Muscle layer of colon (tissue), 2 donors: ENCODE data around the gene WNK2.

Experiments
- H3K27ac ChIP-seq: one replicate; pipeline ENCODE4 v1.7.0; 2013; ENCODE audit warnings: low read depth, mild to moderate bottlenecking, low read length, moderate library complexity
- H3K27me3 ChIP-seq, 2 donors: one replicate each; pipeline ENCODE4 v1.7.0; 2013; ENCODE audit warnings: low read length in 2 of 2, mild to moderate bottlenecking in 2 of 2; ENCODE audit not compliant: insufficient read depth in 2 of 2, control insufficient read depth in 1 of 2
- H3K36me3 ChIP-seq: one replicate; pipeline ENCODE4 v1.7.0; 2013; ENCODE audit warnings: mild to moderate bottlenecking, low read length; ENCODE audit not compliant: insufficient read depth
- H3K4me1 ChIP-seq: one replicate; pipeline ENCODE4 v1.7.0; 2013; ENCODE audit warnings: mild to moderate bottlenecking, low read length; ENCODE audit not compliant: insufficient read depth
- H3K4me3 ChIP-seq, 2 donors: one replicate each; pipeline ENCODE4 v1.7.0; 2013; ENCODE audit warnings: low read length in 2 of 2, low read depth in 1 of 2, mild to moderate bottlenecking in 1 of 2, moderate library complexity in 1 of 2
- H3K9ac ChIP-seq: one replicate; pipeline ENCODE4 v1.7.0; 2013; ENCODE audit warnings: low read length
- H3K9me3 ChIP-seq: one replicate; pipeline ENCODE4 v1.7.0; 2013; ENCODE audit warnings: mild to moderate bottlenecking, low read length
- donor health status: abdominal sarcoma.
- donor health status: Adenocarcinoma of cecum.

WNK2 gene

GRCh38 chr9:93300175-93300572 lies 116.2 kb downstream of the WNK2 start:
- Histone ChIP-seq H3K4me3 (no peak overlapping the region), H3K36me3 (peaks cover 8% of the 10 kb centered on the region), H3K9me3 (no peaks in the 10 kb centered on the region), H3K4me1 (peaks cover 10% of the 10 kb centered on the region), H3K9ac (no peak overlapping the region), H3K27ac (no peak overlapping the region), H3K27me3 (no peaks in the 10 kb centered on the region)

- H3K27ac ChIP-seq: no peak overlapping the region
- H3K4me1 ChIP-seq: peaks cover 11% of the 10 kb centered on the region
- H3K36me3 ChIP-seq: peaks cover 8% of the 10 kb centered on the region
- H3K9ac ChIP-seq: no peak overlapping the region
- H3K27me3 ChIP-seq: no peaks in the 10 kb centered on the region
- H3K9me3 ChIP-seq: no peaks in the 10 kb centered on the region
- H3K4me3 ChIP-seq: no peak overlapping the region
Measured at GRCh38 chr9:93300585-93301081, 116.7 kb downstream of the WNK2 start.

- H3K9ac ChIP-seq: no peak overlapping the region
- H3K4me3 ChIP-seq: no peak overlapping the region
- peaks cover 8% of the 10 kb centered on the region for H3K36me3 ChIP-seq
- H3K27me3 ChIP-seq: no peaks in the 10 kb centered on the region
- peaks cover 11% of the 10 kb centered on the region for H3K4me1 ChIP-seq
- no peaks in the 10 kb centered on the region for H3K9me3 ChIP-seq
- H3K27ac ChIP-seq: no peak overlapping the region
Measured at GRCh38 chr9:93301291-93301811, 117.4 kb downstream of the WNK2 start.

- Histone ChIP-seq H3K4me1 (peaks cover 13% of the 10 kb centered on the region), H3K4me3 (no peak overlapping the region), H3K27ac (no peak overlapping the region), H3K36me3 (peaks cover 8% of the 10 kb centered on the region), H3K9me3 (no peaks in the 10 kb centered on the region), H3K9ac (no peak overlapping the region), H3K27me3 (no peaks in the 10 kb centered on the region)
Measured at GRCh38 chr9:93301911-93302541, 118.1 kb downstream of the WNK2 start.

GRCh38 chr9:93302586-93303257 lies 118.8 kb downstream of the WNK2 start:
- Histone ChIP-seq H3K4me3 (no peak overlapping the region), H3K36me3 (peaks cover 8% of the 10 kb centered on the region), H3K9ac (no peak overlapping the region), H3K27me3 (no peaks in the 10 kb centered on the region), H3K27ac (no peak overlapping the region), H3K9me3 (no peaks in the 10 kb centered on the region), H3K4me1 (peaks cover 19% of the 10 kb centered on the region)

GRCh38 chr9:93303258-93303771 lies 119.4 kb downstream of the WNK2 start:
- H3K9me3 ChIP-seq: no peaks in the 10 kb centered on the region
- H3K4me1 ChIP-seq: peaks cover 19% of the 10 kb centered on the region
- peaks cover 8% of the 10 kb centered on the region for H3K36me3 ChIP-seq
- H3K27ac ChIP-seq: no peak overlapping the region
- no peaks in the 10 kb centered on the region for H3K27me3 ChIP-seq
- H3K4me3 ChIP-seq: no peak overlapping the region
- H3K9ac ChIP-seq: no peak overlapping the region

GRCh38 chr9:93303806-93304573 lies 120.1 kb downstream of the WNK2 start:
- H3K4me1 ChIP-seq: peaks cover 19% of the 10 kb centered on the region
- H3K9ac ChIP-seq: no peak overlapping the region
- H3K9me3 ChIP-seq: no peaks in the 10 kb centered on the region
- H3K36me3 ChIP-seq: peaks cover 8% of the 10 kb centered on the region
- H3K27ac ChIP-seq: no peak overlapping the region
- H3K4me3 ChIP-seq: no peak overlapping the region
- no peaks in the 10 kb centered on the region for H3K27me3 ChIP-seq

GRCh38 chr9:93304574-93305496 lies 120.9 kb downstream of the WNK2 start:
- Histone ChIP-seq H3K4me3 (no peak overlapping the region), H3K9me3 (no peaks in the 10 kb centered on the region), H3K36me3 (peaks cover 8% of the 10 kb centered on the region), H3K4me1 (peaks cover 19% of the 10 kb centered on the region), H3K9ac (no peak overlapping the region), H3K27ac (no peak overlapping the region), H3K27me3 (no peaks in the 10 kb centered on the region)

GRCh38 chr9:93305497-93306020 lies 121.6 kb downstream of the WNK2 start:
- H3K36me3 ChIP-seq: peaks cover 7% of the 10 kb centered on the region
- no peak overlapping the region for H3K27ac ChIP-seq
- H3K4me1 ChIP-seq: peaks cover 19% of the 10 kb centered on the region
- no peak overlapping the region for H3K4me3 ChIP-seq
- H3K9me3 ChIP-seq: no peaks in the 10 kb centered on the region
- no peak overlapping the region for H3K9ac ChIP-seq
- no peaks in the 10 kb centered on the region for H3K27me3 ChIP-seq

GRCh38 chr9:93306081-93306480 lies 122.1 kb downstream of the WNK2 start:
- Histone ChIP-seq H3K4me1 (peaks cover 19% of the 10 kb centered on the region), H3K27ac (no peak overlapping the region), H3K4me3 (no peak overlapping the region), H3K9me3 (no peaks in the 10 kb centered on the region), H3K27me3 (no peaks in the 10 kb centered on the region), H3K36me3 (peaks cover 2% of the 10 kb centered on the region), H3K9ac (no peak overlapping the region)
